ENCODE data around the gene NHERF1. TPM values are rescaled to one million over a fixed set of nuclear protein-coding genes. Genes with fewer than 3 reads are reported as not detected.

Gene NHERF1
- total and polyA plus RNA-seq, 2 of the 4 experiments (the other 2 are of a cell fraction): 3.8 to 11.8 TPM

- in situ Hi-C loops (cut with MboI; ENCODE audit: low sequenced_read_pairs): no loop called here
- POLR2A ChIA-PET (ENCODE audit: unreplicated experiment): no interaction called here
- no peak for TF ChIP-seq FOS (IDR thresholded peaks at IDR 0.05; ENCODE audit: low read depth, low read length)
- no peak for TF ChIP-seq CEBPB (IDR thresholded peaks at IDR 0.05; ENCODE audit: low read depth, low read length)
- no peak for TF ChIP-seq MXI1 (IDR thresholded peaks at IDR 0.05; ENCODE audit: borderline replicate concordance, low read depth, low read length)
- TF ChIP-seq BHLHE40 (IDR thresholded peaks at IDR 0.05; ENCODE audit: low read depth, low read length): no peak
- no peak for TF ChIP-seq RFX5 (IDR thresholded peaks at IDR 0.05; ENCODE audit: low read depth, low read length)
- TF ChIP-seq CHD1 (IDR thresholded peaks at IDR 0.05; ENCODE audit: low read depth, low read length): no peak
- no peak for TF ChIP-seq RCOR1 (IDR thresholded peaks at IDR 0.05; ENCODE audit: insufficient replicate concordance, low read length)
- TF ChIP-seq SMC3 (IDR thresholded peaks at IDR 0.05; ENCODE audit: low read depth, low read length): no peak
- no peak for TF ChIP-seq POLR2A (IDR thresholded peaks at IDR 0.05; ENCODE audit: low read depth, low read length)
- TF ChIP-seq ELK1 (IDR thresholded peaks at IDR 0.05; ENCODE audit: borderline replicate concordance, low read depth, low read length): no peak
- TF ChIP-seq MAFK (IDR thresholded peaks at IDR 0.05; ENCODE audit: low read depth, low read length): no peak
- no peak for TF ChIP-seq CTCF (conservative IDR thresholded peaks at IDR 0.05; ENCODE audit: low read depth, low read length)
- no peak for TF ChIP-seq MAZ (IDR thresholded peaks at IDR 0.05; ENCODE audit: borderline replicate concordance, low read depth, low read length)
- TF ChIP-seq, protein P1, sequence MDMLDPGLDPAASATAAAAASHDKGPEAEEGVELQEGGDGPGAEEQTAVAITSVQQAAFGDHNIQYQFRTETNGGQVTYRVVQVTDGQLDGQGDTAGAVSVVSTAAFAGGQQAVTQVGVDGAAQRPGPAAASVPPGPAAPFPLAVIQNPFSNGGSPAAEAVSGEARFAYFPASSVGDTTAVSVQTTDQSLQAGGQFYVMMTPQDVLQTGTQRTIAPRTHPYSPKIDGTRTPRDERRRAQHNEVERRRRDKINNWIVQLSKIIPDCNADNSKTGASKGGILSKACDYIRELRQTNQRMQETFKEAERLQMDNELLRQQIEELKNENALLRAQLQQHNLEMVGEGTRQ (IDR thresholded peaks at IDR 0.05; ENCODE audit: low read depth, low read length): no peak
- no peak for TF ChIP-seq RAD21 (IDR thresholded peaks at IDR 0.05; ENCODE audit: low read length)
- no peak for TF ChIP-seq NFE2L2 (IDR thresholded peaks at IDR 0.05; ENCODE audit: low read depth, low read length)
Measured at GRCh38 chr17:74703311-74703710, 45.1 kb upstream of the NHERF1 start.

More at GRCh38 chr17:74703311-74703710, 45.1 kb upstream of the NHERF1 start:
- Histone ChIP-seq H2BK120ac (ENCODE audit: low read depth, low read length) (no peak overlapping the region), H3K18ac (ENCODE audit: low read depth, low read length) (no peak overlapping the region), H4K8ac (ENCODE audit: low read depth in 2 of 2, low read length in 2 of 2) (no peak overlapping the region), H2BK20ac (ENCODE audit: low read depth, low read length) (no peak overlapping the region), H3K56ac (ENCODE audit: extremely low read depth, insufficient read depth, low read length) (no peak overlapping the region), H3K27ac (ENCODE audit: insufficient read depth, low read length) (no peak overlapping the region), H3K4me2 (ENCODE audit: low read depth, low read length) (no peak overlapping the region), H3K9ac (ENCODE audit: low read depth, low read length) (no peak overlapping the region), H3K79me1 (ENCODE audit: low read depth in 1 of 2, low read length in 2 of 2) (no peaks in the 10 kb centered on the region), H2AK5ac (ENCODE audit: low read depth, low read length) (no peak overlapping the region), H2BK15ac (ENCODE audit: low read depth, low read length) (no peak overlapping the region), H3K9me3 (ENCODE audit: control insufficient read depth, insufficient read depth, low read length) (no peaks in the 10 kb centered on the region), H2BK5ac (ENCODE audit: low read depth, low read length, poor library complexity, severe bottlenecking) (no peak overlapping the region), H3K9me1 (ENCODE audit: insufficient read depth, low read length) (no peaks in the 10 kb centered on the region), H3K4me1 (ENCODE audit: control insufficient read depth, insufficient read depth, low read length) (no peaks in the 10 kb centered on the region), H3K14ac (replicated peaks; ENCODE audit: low read depth, low read length) (no peak overlapping the region), H4K5ac (ENCODE audit: low read depth, low read length) (no peak overlapping the region), H3K36me3 (ENCODE audit: control insufficient read depth, insufficient read depth, low read length) (no peaks in the 10 kb centered on the region), H4K91ac (ENCODE audit: insufficient read depth, low read depth, low read length) (no peak overlapping the region), H2AFZ (replicated peaks; ENCODE audit: low read length, poor library complexity) (no peak overlapping the region), H3K27me3 (ENCODE audit: control insufficient read depth, insufficient read depth, low read length) (no peaks in the 10 kb centered on the region), H2AK9ac (replicated peaks; ENCODE audit: low read depth, low read length, poor library complexity) (no peak overlapping the region), H3K23ac (ENCODE audit: low read depth, low read length) (no peak overlapping the region), H3K4ac (ENCODE audit: low read depth, low read length) (no peak overlapping the region), H3K4me3 (ENCODE audit: insufficient read depth, low read depth, low read length) (no peak overlapping the region), H4K20me1 (ENCODE audit: insufficient read depth, low read length) (no peaks in the 10 kb centered on the region)
- CTCF ChIA-PET: no interaction called here
- WGBS, 2 experiments (ENCODE audit: extremely low coverage in 2 of 2, insufficient read length in 1 of 2): 20% methylated on average over 1 of the region's 2 CpGs; no CpG with 5 or more reads in 1 of the 2 experiments
- intact Hi-C loops (cut with micrococcal nuclease): no loop called here
- BruUV-seq (replicated peaks): no TSS peak
- dilution Hi-C loops (cut with HindIII; ENCODE audit: low sequenced_read_pairs, unreplicated experiment): no loop called here
- no peak for DNase-seq
- ATAC-seq (ENCODE audit: low read depth): no peak
